NK-92 treated with Interleukin-12 subunit alpha and Interleukin-12 subunit beta, amount 100 ng/mL, for 24 hours (cell line): ENCODE results near the gene SHC3.

Experiments
- DNase-seq: peaks from one replicate; lab custom pipeline; 2025; lab: John Stamatoyannopoulos, UW

The SHC3 gene

GRCh38 chr9:89109666-89110065, 69.0 kb downstream of the SHC3 start:
- no peak for DNase-seq

GRCh38 chr9:89107406-89107805, 71.2 kb downstream of the SHC3 start:
- DNase-seq: no peak

DNA sequence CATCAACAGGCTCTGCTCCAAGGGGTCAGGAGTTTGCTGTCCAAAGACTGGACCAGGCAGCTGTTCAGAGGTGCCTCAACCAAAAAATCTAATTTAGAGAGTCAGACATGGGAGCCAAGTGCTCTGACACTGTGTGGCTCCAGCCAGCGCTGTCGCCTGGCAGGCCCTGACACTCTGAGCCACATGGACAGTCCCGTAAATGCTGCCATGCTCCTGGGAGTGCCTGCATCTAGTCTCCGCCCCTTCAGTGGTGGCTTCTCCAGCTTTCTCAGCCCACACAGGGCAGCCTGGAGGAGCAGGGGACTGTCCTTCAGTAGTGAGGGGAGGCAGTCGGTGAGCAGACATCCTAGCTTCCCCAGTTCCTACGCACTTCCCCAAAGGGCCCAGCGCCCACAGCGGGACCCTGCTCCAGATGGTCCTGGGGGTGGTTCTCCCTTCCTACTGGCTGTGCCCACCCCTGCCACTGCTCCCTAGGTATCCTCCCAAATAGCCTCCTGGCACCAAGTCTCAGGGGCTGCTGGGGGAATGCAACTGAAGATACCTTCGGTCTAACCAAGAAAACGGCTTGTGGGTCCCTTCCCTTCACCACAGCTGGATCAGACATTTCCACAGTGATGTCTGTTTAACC, 72.3 kb downstream of the SHC3 start:
- no peak for DNase-seq

DNA sequence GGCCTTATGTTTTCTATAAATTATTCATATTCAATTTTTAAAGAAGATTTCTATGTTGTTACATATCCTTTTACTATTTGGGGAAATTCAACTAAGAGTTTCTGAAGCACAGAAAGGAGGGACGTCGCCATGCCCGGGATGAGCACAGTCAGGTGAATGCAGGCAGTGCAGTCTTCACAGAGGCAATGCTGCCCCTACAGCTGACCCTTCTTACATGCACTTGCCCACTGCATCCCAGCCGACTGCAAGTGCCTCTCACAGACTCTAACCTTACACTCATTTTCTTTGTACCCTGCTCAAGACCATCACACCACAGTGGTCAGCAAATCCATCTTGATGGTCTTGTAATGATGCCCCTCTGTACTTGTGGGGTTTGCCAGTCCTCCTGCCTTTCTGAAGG, 73.8 kb downstream of the SHC3 start:
- no peak for DNase-seq

- DNase-seq: no peak
These were observed 81.4 kb downstream of the SHC3 start for GRCh38 chr9:89097219-89097618.

- DNase-seq: no peak
These were observed 81.8 kb downstream of the SHC3 start for GRCh38 chr9:89096807-89097206.

DNA sequence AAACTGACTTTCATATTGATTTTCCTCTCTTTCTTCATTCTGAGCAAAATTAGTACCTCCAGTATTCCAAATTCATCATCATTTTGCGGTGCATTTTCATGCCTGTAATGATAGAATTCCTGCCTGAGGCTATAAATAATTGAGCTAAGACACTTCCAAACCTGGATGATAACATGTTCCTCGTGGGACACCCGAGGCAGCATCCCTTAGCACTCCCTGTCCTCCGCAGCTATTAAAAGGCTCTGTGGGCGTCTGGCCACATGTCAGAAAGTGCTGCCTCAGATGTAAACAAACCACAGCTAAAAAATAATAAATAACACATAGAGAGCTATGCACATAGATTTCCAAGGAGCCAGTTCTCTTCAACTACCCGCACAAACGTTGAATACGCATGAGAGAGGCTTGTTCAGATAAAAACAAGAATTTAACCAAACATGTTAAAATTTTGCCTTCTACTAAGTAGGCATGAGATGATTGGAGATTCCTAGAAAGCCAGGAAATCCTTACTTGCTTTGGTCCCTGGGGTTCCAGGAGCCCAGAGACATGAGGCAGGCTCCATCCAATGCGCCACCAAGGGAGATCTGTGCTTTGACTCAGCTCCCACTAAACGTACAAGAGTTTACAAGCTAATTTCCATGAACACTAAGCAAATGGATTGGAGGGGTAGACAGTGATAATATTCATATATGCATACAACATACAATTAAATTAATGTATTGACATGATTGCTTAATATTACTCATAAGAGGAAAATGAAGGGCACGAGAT, 82.7 kb downstream of the SHC3 start:
- no peak for DNase-seq

DNA sequence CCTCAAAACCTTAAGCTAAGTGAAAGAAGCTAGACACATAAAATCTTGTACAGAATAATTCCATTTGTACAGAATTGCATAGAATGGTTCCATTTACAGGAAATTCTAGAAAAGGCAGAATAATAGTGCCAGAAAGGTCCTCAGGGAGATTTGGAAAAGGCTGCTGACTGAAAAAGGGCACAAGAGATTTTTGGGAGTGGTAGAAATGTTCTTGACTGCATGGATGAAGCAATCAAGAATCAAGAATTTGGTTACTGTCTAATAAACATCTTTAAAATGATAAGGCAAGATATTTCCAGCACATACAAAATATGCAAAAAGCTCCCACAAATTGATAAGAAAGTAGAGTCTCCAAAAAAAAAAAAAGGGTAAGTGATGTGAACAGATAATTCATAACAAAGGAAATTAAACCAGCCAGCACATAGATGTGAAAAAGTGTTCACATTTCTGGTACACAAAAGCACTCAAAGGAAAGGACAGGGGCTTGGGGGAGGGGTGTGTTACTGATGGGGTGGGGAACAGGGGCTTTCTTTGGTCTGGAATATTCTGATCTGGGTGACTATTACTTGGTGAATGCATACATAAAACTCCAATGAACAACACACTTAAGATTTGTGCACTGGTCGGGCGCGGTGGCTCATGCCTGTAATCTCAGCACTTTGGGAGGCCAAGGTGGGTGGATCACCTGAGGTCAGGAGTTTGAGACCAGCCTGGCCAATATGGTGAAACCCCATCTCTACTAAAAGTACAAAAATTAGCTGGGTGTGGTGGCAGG, 85.2 kb downstream of the SHC3 start:
- no peak for DNase-seq

- DNase-seq: no peak
These were observed 89.4 kb downstream of the SHC3 start for GRCh38 chr9:89089176-89089575.

GRCh38 chr9:89083626-89084025, 95.0 kb downstream of the SHC3 start:
- no peak for DNase-seq

DNA sequence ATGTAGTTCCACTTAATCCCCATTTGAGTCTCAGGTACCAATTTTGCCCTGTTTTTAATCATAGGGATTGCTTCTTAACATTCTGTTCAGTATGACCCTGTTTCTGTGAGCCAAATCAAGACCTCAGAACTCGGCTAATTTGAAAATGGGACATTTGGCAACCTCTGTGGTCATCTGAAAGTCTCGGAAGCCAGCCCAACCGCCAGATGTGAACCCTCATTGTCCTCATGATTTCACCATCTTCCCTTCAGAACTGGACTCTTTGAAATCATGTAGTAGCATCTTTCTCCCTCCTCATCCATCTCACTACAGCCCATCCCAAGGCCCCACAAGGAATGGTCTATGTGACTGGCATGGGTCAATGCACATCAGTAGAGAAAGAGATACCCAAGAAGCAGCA, 98.4 kb downstream of the SHC3 start:
- no peak for DNase-seq

GRCh38 chr9:89079391-89079790, 99.2 kb downstream of the SHC3 start:
- DNase-seq: no peak

DNA sequence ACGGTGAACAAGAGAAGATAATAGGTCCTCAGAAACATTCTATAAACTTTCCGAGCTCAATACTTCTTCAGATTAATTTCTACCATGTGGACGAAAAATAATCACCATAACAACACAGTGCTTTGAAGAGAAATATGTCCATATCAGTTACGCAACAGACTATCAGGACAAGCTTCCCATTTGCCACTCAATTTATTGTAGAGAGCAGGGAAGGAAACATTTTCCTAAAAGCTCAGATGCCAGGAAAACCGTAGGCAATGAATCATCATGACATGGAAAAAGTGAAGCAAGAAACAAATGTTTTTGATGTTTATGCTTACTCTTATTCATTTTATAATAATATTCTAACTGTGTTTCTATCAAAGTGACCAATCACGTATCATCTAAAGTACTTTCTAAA, 99.8 kb downstream of the SHC3 start:
- no peak for DNase-seq

GRCh38 chr9:89078421-89078820, 100.2 kb downstream of the SHC3 start:
- no peak for DNase-seq

- DNase-seq: no peak
These were observed 101.1 kb downstream of the SHC3 start for GRCh38 chr9:89077519-89077918.

- no peak for DNase-seq
These were observed 105.2 kb downstream of the SHC3 start for GRCh38 chr9:89073397-89073796.

DNA sequence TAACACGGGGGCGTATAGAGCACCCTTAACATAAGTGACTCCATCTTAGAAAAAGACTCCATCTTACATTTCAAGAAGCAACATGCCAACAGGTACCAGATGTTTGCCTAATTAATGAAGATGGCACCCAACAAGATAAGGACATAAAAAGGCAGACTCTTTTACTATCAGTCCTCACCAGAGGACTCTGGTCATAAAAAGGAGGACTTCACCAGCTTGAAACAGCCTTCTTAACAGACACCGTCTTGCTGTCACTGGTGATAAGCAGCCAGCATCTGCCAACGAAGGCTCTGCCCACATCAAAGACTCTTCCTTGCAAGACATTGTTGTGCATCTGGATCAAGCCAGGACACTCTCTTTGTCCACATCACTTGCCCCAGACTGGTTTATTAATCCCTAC, 107.0 kb downstream of the SHC3 start:
- DNase-seq: no peak

DNA sequence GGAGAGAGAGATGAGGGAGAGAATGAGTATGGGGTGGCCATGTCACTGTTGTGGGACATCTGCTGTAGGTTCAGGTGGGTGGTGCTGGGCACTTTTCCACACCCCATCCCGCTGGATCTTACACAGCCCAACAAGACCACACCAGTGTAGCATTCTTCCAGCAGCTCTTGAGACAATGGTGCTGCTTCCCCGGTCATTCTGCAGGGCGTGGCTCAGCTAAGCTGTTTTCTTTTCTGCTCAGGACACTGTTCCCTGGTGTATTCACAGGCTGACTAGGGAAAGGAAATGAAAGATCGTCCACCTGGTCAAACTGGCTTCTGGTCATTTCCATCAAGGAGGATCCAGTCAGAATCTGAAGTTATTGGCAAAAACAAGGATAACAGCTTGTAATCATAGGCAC, 111.8 kb downstream of the SHC3 start:
- no peak for DNase-seq

DNA sequence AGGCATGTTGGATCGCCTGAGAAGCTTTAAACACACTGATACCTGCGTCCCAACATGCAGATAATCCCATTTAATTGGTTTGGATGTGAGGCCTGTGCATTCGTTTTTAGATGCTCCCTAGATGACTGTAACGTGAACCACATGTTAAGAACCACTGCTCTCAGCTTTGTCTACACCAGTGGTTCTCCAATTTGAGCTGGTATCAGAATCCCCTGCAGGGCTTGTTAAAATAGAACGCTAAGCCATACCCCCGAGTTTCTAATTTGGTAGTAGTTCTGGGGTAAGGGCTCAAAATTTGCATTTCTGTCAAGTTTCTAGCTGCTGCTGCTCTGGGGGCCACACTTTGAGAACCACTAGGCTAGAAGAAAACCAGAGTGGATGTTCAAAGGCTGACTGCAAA, 112.7 kb downstream of the SHC3 start:
- DNase-seq: no peak

DNA sequence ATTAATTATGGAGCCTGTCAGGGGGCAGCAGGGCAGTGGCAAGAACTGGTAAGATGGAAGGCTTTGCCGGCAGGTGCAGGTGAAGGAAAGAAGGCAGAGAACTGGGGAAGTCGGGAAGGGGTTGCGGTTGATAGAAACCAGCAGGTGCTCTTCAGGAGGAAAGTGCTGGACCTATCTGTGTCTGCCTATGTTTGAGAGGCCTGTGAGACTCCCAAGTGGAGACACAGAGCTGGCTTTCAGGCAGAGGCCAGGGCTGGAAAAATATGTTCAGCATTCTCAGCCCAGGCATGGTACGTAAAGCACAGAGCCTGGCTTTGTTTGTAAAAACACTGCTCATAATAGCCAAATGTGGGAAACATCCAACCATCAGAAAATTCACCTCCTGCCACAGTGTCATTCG, 117.8 kb downstream of the SHC3 start:
- DNase-seq: no peak

- no peak for DNase-seq
These were observed 118.6 kb downstream of the SHC3 start for GRCh38 chr9:89059925-89060506.

GRCh38 chr9:89058906-89059305, 119.7 kb downstream of the SHC3 start:
- no peak for DNase-seq
